Measurements from ENCODE around the gene NDST1.
"Not testable (repeated sequence)": the region's sequence is repeated elsewhere in the genome, so short reads cannot be mapped to it uniquely, and the experiment has no call there.

NDST1 gene

GRCh38 chr5:150507474-150508276 lies at the start of gene NDST1:
Gene NDST1, plus strand, starts transcription at chr5:150508131. Its CDS starts 13,124 bp downstream, at chr5:150521255.
- DNase-seq = no peak

DNA sequence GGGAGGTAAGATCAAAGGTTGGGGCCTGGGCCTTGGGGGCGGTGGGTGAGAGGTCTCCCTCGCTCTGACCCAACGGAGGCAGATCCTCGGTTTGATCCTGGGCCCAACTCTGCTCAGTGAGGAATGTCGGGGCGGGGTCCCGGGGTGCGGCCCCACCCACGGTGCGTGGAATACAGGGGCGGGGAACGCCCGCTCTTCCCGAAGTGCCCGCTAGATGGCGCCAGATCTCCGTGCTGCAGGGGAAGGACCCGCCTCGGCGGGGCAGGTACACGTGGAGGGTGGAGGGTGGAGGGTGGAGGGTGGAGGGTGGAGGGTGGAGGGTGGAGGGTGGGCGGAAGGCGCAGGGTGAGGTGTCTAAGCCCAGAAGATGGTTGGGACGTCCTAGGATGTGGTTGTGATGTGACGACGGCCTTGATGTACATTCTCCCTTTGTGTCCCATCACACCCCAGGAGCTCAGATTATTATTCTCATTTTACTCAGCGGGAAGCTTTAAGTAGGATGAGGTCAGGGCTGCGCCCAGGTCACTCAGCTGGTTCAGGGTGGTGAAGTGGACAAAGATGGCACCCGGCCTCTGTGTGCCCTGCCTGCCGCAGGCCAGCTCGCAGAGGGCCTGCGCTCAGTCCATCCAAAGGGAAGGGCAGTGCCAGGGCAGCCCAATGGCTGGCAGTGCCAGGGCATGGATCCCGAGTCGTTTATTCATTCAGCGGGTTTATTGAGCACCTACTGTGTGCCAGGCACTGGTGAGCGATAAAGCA lies 49.0 kb upstream of the NDST1 start:
- no peak for DNase-seq

DNA sequence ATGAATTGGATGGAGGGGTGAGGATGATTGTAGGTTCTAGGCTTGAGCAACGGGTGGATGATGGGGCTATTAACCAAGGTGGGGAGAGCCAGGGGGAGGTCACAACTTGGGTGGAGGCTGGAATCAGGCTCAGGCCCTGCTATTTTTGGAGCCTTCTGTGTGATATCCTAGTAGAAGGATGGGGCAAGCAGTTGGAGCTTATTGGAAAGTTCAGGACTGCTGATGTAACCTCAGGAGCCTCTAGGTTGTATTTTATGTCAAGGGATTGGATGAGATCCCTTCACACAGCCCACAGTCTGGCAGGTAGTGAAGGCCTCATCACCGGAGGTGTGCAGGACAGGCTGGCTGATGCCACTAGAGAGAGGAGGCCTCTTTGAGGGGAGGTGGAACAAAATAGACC lies 47.1 kb upstream of the NDST1 start:
- DNase-seq = no peak

- no peak for DNase-seq
Measured at GRCh38 chr5:150461231-150461630, 46.7 kb upstream of the NDST1 start.

- no peak for DNase-seq
Measured at GRCh38 chr5:150464554-150465012, 43.3 kb upstream of the NDST1 start.

DNA sequence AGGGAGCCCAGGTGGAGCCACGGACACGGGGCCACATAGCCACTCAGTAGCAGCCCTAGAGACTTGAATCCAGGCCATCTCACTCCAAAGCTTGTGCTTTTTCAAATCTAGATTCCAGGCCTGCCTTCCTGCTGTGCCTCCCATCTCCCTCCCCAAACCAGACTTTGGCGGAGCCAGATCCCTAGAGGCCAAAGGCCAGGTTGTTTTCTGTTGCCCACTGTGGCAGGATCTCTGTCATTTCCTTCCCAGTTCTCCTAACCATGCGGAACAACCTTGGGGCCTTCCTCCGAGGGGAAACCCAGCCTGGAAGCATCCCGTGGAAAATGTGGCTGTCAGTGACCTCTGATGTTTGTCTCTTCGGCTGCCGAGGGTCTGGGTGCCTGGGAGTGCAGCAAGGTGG lies 42.0 kb upstream of the NDST1 start:
- no peak for DNase-seq

- no peak for DNase-seq
Measured at GRCh38 chr5:150468206-150468605, 39.7 kb upstream of the NDST1 start.

DNA sequence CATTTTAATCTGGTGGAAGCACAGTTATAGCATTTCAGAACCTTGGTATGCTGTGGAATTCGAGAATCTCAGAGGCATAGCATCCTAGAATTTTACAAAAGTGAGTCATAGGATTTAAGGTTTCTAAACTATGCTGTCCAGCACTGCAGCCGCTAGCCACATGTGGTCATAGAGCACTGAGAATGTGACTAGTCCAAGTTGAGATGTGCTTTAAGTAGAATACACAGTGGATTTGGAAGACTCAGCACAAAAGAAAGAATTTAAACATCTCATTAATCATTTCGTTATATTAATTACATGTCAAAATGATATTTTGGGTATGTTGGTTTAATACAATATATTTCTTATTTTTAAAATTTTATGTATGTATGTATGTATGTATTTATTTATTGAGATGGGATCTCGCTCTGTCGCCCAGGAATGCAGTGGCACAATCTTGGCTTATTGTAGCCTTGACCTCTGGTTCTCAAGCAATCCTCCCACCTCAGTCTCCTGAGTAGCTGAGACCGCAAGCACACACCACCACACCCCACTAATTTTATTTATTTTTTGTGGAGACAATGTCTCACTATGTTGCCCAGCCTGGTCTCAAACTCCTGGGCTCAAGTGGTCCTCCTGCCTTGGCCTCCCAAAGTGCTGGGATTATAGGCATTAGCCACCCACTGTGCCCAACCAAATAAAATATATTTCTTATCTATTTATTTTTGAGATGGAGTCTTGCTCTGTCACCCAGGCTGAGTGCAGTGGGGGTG lies 38.0 kb upstream of the NDST1 start:
- no peak for DNase-seq

- DNase-seq = no peak
Measured at GRCh38 chr5:150473673-150474358, 34.1 kb upstream of the NDST1 start.

DNA sequence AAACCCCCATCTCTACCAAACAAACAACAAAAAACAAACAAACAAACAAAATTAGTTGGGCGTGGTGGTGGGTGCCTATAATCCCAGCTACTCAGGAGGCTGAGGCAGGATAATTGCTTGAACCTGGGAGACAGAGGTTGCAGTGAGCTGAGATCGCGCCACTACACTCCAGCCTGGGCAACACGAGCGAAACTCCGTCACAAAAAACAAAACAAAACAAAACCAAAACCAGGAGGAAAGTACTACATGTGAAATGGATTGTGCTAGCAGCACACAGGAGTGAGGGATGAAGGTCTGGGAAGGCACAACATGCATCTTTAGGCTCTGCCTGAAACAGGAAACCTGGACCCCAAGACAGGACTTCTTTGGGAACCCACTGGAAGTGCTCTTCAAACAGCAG lies 31.4 kb upstream of the NDST1 start:
- DNase-seq = not testable (repeated sequence)

GRCh38 chr5:150479416-150479815 lies 28.5 kb upstream of the NDST1 start:
- no peak for DNase-seq

GRCh38 chr5:150481708-150481965 lies 26.3 kb upstream of the NDST1 start:
- no peak for DNase-seq

- no peak for DNase-seq
Measured at GRCh38 chr5:150481972-150482406, 25.9 kb upstream of the NDST1 start.

DNA sequence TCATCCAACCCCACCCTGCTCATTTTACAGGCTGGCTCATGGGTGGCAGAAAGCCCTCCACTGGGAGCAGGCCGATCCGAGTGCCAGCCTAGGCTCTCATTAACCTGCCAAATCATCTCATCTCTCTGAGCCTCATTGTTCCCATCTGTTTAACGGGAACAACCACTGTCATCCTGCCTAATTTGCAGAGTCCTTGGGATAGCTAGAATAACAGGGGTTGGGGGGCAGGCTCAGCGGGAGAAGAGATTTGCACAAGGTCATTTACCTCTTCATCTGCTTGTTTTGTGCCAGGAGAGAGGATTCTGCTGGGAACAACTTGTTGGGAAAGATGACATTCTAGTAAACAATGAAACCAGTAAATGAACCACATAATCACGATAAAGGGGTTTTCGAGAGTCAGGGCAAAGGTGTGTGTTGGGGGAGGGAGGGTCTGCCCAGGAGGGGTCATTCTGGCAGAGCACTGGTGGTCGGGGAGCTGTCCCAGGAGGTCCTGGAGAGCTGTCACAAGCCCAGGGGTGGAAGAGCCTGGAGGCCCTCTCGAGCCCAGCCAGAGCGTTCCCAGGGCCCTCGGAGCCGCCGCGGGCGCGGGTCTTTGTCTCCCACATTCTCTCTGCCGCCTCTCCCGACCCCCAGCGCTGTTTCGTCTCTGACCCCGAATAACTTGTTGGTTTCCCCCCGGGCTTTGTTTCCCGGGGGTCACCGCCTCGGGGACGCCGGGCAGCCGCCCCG lies 22.8 kb upstream of the NDST1 start:
- no peak for DNase-seq

GRCh38 chr5:150485693-150486401 lies 22.1 kb upstream of the NDST1 start:
- no peak for DNase-seq

GRCh38 chr5:150486402-150487198 lies 21.3 kb upstream of the NDST1 start:
- DNase-seq = no peak

DNA sequence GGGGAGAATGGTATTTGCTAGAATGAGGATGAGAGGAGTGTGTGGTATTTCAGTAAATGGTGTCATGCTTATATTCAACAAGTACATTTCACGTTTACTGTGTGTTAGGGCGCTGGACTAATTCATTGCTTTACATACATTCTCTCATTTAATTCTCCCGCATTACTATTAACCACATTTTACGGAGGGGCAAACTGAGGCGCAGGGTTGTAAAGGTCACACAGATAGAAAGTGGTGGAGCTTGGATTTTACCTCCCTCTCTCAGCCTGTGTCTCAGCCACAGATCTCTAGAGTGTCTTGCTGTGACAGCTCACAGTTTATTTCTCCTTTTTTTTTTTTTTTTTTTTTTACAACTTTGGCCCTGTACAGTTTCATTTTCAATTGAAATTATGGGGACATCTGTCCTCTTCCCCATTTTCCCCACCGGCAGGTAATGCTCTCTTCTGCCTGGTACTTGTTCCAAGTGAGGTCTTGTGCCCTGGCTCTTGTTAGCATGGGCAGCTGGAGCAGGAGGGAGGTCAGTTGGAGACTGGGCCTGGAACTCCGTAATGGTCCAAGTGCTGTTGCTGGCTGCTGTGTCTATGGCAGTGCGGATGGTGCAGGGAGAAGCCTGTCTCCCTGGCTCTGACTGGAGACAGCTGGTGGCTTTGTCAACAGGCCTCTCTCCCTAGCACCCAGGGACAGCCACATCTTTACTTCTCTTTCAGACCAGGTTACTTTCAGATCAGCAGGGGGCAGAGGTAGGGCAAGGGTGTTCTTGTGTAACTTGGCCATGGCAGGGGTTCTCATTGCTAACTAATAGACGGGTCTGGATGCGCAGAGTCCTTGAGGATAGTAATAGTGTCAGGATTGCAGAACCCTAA lies 20.5 kb upstream of the NDST1 start:
- DNase-seq = no peak

- DNase-seq = no peak
Measured at GRCh38 chr5:150488519-150489359, 19.2 kb upstream of the NDST1 start.
